ENCODE measurements around the gene BACH2. TPM values are rescaled to one million over a fixed set of nuclear protein-coding genes. Genes with fewer than 3 reads are reported as not detected.
A peak's percentile ranks its signal among the peaks of the same experiment; 100 is the strongest.

Gene BACH2
- total RNA-seq, 4 donors from 2014 or later, result 4.2 to 9.8 (median 5.8) TPM

DNA sequence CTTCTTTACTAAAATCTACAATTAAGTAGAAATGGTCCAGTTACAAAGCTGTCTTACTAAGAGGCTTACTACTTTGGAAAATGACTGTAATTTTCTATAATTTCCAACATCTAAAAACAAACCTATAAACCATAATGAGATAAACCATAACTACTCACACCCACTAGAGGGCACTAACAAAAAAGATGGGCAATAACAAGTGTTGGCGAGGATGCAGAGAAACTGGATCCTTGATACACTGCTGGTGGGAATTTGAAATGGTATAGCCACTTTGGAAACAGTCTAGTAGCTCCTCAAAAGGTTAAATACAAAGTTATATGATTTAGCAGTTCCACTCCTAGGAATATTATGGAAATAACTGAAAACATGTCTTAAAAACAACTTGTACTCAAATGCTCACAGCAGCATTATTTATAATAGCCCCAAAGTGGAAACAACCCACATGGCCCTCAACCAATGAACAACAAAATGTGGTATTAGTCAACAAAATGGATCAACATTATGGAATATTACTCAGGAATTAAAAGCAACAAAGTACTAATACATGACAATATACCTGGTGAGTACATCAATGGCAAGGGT, 351.7 kb downstream of the BACH2 start:
- H3K27ac ChIP-seq (replicated peaks in 1 of 4), result no peak overlapping the region
- H3K4me3 ChIP-seq, result no peak overlapping the region
- peaks cover 0 to 8% (median 3%) of the 10 kb centered on the region in 4 donors for H3K36me3 ChIP-seq
- no peaks in the 10 kb centered on the region for H3K27me3 ChIP-seq
- H3K9me3 ChIP-seq, result no peaks in the 10 kb centered on the region
- intact Hi-C loops (cut with DNase I), result no loop called here
- WGBS, result 97% methylated on average over 1 of the region's 1 CpG
- TF ChIP-seq POLR2A (IDR thresholded peaks at IDR 0.05; ENCODE audit: low read depth), result no peak
- no peak for TF ChIP-seq POLR2AphosphoS5 (IDR thresholded peaks at IDR 0.05)
- no peak for TF ChIP-seq EP300 (IDR thresholded peaks at IDR 0.05)
- TF ChIP-seq, protein P1, sequence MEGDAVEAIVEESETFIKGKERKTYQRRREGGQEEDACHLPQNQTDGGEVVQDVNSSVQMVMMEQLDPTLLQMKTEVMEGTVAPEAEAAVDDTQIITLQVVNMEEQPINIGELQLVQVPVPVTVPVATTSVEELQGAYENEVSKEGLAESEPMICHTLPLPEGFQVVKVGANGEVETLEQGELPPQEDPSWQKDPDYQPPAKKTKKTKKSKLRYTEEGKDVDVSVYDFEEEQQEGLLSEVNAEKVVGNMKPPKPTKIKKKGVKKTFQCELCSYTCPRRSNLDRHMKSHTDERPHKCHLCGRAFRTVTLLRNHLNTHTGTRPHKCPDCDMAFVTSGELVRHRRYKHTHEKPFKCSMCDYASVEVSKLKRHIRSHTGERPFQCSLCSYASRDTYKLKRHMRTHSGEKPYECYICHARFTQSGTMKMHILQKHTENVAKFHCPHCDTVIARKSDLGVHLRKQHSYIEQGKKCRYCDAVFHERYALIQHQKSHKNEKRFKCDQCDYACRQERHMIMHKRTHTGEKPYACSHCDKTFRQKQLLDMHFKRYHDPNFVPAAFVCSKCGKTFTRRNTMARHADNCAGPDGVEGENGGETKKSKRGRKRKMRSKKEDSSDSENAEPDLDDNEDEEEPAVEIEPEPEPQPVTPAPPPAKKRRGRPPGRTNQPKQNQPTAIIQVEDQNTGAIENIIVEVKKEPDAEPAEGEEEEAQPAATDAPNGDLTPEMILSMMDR (IDR thresholded peaks at IDR 0.05), result peak in 2 of 3 experiments; percentile 27 to 44
- DNase-seq (ENCODE audit: extremely low spot score), result no peak
- peaks cover 5 to 24% (median 17%) of the 10 kb centered on the region in 4 donors for H3K4me1 ChIP-seq

DNA sequence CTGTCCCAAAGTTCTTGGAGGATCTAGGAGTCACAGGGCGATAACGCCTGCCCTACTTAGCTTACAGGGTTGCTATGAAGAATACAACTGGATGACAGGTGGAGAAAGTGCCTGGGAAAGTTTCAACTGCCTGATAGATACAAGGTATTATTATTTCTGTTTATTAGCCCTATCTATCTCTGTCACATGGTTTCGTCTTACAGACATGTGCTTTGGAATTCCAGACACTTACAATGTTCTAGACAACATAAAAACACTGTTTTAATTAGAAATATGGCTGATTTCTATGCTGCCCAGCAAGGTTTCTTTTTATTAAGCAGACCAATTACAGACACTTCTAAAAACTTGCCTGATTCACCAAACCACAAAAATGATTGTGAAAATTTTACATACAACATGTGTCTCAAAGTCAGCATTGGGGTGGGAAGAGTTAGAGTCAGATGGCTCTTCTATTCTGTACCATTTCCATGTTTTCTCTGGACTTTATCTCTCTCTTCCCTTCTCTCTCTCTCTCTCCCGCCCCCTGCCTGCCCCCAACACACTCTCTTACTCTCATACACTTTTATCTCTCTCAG, 352.4 kb downstream of the BACH2 start:
- H3K9me3 ChIP-seq, result no peaks in the 10 kb centered on the region
- DNase-seq (ENCODE audit: extremely low spot score), result no peak
- 91% methylated on average over 4 of the region's 4 CpGs for WGBS
- peaks cover 5 to 24% (median 17%) of the 10 kb centered on the region in 4 donors for H3K4me1 ChIP-seq
- no peak overlapping the region for H3K4me3 ChIP-seq
- intact Hi-C loops (cut with DNase I), result no loop called here
- TF ChIP-seq POLR2A (IDR thresholded peaks at IDR 0.05; ENCODE audit: low read depth) (no peak), POLR2AphosphoS5 (IDR thresholded peaks at IDR 0.05) (no peak)
- peaks cover 0 to 1% (median 0%) of the 10 kb centered on the region in 4 donors for H3K36me3 ChIP-seq
- H3K27ac ChIP-seq (replicated peaks in 1 of 4), result no peak overlapping the region
- H3K27me3 ChIP-seq, result no peaks in the 10 kb centered on the region

DNA sequence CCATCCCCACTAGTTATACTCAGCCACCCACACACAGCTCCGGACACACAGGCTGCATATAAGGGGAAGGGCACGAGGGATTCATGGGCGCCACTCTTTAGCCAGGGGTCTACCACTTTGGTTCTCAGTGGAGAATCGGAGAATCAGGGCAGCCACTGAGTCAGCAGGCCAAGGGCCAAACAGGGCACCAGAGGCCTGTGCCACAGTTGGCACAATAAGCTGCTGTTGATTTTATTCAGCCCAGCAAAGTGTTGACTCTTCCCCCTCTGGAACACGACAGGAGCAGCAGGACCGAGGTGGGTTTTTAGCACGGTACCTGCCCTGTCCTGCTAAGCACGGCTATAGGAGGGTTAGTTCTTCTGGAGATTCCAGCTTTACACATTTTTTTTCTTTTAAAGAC, 354.0 kb downstream of the BACH2 start:
- intact Hi-C loops (cut with DNase I), result no loop called here
- Histone ChIP-seq H3K9me3 (no peaks in the 10 kb centered on the region), H3K27me3 (no peaks in the 10 kb centered on the region), H3K36me3 (peaks cover 0 to 1% (median 0%) of the 10 kb centered on the region in 4 donors), H3K4me1 (peaks cover 5 to 24% (median 17%) of the 10 kb centered on the region in 4 donors), H3K27ac (replicated peaks in 1 of 4) (peak overlapping the region in 1 of 4 donors; percentile 6), H3K4me3 (no peak overlapping the region)
- WGBS, result 93% methylated on average over 7 of the region's 8 CpGs
- no peak for TF ChIP-seq EP300 (IDR thresholded peaks at IDR 0.05)
- TF ChIP-seq, protein P1 (IDR thresholded peaks at IDR 0.05), result no peak
- no peak for DNase-seq (ENCODE audit: extremely low spot score)

DNA sequence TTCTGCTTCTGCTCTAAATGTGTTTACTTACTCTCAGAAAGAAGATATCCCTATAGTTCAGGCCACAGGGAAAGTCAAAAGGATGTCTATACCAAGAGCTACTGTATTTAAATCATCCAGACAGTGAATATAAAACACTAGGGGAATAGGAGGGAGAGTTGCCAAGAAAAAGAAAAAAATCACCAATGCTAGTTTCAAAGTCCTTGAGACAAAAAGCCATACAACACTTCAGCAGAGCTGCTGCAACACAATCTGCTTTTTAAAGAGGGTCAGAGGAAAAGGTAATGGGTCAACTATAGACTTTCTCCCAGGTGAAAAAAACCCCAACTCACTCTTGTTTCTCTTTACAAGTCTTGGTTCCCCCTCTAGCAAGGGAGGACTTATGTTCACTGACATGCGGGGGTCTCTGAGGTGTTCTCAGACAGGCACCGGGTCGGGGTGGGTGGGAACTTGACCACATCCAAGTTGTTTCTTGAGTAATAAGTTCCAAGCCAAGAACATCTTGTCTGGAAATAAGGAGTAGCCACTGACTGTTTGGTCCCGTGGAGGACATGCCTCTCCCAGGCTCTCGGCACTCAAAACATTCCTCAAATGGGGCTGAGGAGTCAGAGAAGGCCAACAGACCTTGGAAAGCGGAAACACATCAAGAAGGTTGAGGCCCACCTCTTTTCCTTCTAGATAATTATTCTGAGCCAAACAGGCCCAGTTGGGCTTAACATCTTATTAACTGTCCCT, 354.7 kb downstream of the BACH2 start:
- H3K4me3 ChIP-seq, result no peak overlapping the region
- TF ChIP-seq, protein P1 (IDR thresholded peaks at IDR 0.05), result no peak
- intact Hi-C loops (cut with DNase I), result no loop called here
- peaks cover 5 to 24% (median 17%) of the 10 kb centered on the region in 4 donors for H3K4me1 ChIP-seq
- H3K36me3 ChIP-seq, result peaks cover 0 to 8% (median 0%) of the 10 kb centered on the region in 4 donors
- WGBS, result 88% methylated on average over 6 of the region's 6 CpGs
- DNase-seq (ENCODE audit: extremely low spot score), result no peak
- no peaks in the 10 kb centered on the region for H3K9me3 ChIP-seq
- H3K27me3 ChIP-seq, result no peaks in the 10 kb centered on the region
- peak overlapping the region in 1 of 4 donors; percentile 6 for H3K27ac ChIP-seq (replicated peaks in 1 of 4)

DNA sequence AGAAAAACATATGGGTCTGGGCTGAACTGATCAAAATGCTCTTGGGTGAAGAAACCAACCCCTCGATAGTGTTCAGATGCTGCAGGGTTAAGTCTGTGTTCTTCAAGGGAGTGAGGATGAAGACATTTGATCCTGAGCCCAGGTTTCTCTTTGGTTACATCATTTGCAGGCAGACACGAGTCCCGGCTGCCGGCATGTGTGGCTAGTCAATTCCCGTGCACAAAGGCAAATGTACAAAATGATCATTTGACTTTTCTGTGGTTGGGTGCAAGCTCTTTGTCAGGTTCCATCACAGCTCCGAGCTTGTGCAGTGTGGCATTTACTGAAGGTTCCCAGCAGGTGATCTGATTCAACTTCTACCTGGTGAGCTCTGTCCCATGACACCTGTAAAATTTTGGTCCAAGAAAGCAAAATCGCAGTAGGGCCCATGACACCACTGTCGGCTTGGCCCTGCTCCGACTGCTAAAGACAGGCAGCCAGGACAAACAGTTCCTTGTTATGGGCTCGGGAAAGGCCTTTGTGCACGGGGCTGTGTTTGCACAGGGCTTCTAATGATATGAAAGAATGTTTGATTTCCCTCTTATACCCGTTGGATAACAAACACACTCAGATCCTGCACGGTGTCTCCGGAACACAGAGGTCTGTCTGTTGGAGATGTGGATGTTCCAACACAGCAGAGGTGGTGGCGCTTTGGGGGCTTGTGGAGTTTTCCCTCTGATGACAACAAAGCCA, 355.4 kb downstream of the BACH2 start:
- WGBS, result 55% methylated on average over 14 of the region's 15 CpGs
- peak overlapping the region in 3 of 4 donors; percentile 3 to 18 (median 6) for H3K27ac ChIP-seq (replicated peaks in 1 of 4)
- no peak overlapping the region for H3K4me3 ChIP-seq
- TF ChIP-seq POLR2A (IDR thresholded peaks at IDR 0.05; ENCODE audit: low read depth) (no peak), EP300 (IDR thresholded peaks at IDR 0.05) (no peak), POLR2AphosphoS5 (IDR thresholded peaks at IDR 0.05) (peak in 1 of 2 donors; percentile 19)
- TF ChIP-seq, protein P1 (IDR thresholded peaks at IDR 0.05), result no peak
- H3K36me3 ChIP-seq, result peaks cover 0 to 15% (median 0%) of the 10 kb centered on the region in 4 donors
- intact Hi-C loops (cut with DNase I), result no loop called here
- DNase-seq (ENCODE audit: extremely low spot score), result no peak
- H3K4me1 ChIP-seq, result peaks cover 5 to 24% (median 17%) of the 10 kb centered on the region in 4 donors
- H3K27me3 ChIP-seq, result no peaks in the 10 kb centered on the region
- H3K9me3 ChIP-seq, result no peaks in the 10 kb centered on the region
